Stimulated activated CD4-positive, alpha-beta T cell treated with anti-CD3 and anti-CD28 coated beads, Interleukin-1b, Interleukin-23, amount 100 ng/mL, for 24 hours (primary cell): ENCODE data around the gene KCNH8.

Experiments
- DNase-seq, 4 experiments: peaks; one replicate each; pipeline ENCODE4 v3.0.0-alpha.2; 2020; ENCODE audit warnings: low read depth in 4 of 4, low spot score in 1 of 4

KCNH8 gene

DNA sequence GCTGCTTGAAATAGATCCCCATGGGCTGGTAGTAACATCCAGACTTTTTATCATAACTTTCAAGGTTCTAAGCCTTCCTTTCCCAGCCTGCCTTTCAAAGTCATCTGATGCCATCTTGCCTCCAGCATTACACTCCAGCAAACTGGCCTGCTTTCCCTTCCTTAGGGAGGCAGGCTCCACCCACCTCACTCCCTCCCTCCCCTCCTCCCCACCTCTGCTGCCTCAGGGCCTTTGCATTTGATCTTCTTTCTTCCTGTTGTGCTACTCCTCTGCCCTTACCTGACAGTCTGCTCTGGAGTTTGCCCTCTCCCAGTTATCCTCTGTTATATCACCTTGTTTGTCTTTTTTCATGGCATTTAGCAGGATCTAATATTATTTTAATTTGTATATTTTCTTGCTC, 319.5 kb downstream of the KCNH8 start:
- no peak for DNase-seq

DNA sequence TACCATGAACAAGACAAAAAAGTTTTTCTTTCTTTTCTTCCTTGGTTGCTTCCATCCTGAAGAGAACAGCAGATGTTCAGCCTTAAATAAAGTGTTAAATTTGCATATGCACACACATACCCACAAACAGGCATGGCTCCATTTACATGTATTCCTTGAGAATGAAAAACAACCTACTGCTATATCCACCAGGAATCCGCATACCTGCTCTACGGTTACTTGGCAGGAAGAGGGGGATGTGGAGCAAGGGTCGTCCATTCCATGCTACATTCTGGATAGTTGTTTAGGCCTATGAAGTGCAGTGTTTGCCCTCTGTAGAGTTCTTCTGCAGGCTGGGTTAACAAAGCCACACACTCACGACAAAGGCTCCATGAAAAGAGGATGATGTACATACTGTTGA, 322.8 kb downstream of the KCNH8 start:
- no peak for DNase-seq

DNA sequence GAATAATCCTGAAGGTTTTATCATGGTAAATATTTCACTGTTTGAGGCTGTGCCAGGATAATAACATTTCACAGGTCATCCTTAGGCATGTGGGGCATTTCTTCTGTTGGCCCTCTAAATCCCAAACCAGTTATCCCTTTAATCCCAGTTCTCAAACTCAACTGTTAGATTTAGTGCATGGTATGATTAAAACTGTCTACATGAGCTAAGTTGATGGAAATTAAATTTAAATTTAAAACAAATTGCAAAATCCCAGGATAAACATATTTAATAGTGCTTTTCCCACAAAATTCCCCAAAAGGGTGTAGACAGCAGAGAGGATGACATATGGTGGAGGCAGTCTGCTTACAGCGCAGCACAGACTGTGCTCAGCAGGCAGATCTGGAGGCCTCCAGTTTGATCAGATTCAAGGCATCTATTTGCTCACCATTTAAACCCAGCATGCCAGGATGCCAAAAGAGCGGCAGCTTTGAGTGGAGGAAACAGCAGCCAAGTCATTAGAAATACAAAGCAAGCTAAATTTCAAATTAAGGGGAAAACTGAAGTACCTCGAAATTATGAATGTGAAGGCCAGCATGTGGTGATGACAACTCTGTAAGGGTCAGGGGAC, 325.8 kb downstream of the KCNH8 start:
- no peak for DNase-seq

DNA sequence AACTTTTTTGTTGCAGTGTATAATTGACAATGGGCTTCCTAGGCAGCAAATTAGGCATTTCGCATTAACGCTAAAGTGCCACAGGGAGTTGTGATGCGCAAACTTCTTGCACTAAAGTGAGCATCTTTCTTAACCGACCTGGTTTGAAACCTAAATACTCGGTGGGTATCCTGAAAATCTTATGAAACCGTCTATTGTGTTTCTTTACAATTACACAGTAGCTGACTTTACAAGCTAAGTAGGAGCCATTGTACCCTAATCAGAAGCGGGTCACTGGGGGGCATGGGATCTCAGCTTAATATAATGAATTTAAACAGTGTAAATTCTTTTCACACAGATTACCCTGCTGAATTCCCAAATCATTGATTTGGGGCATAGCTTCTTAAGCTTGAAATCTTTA, 328.0 kb downstream of the KCNH8 start:
- DNase-seq: no peak

DNA sequence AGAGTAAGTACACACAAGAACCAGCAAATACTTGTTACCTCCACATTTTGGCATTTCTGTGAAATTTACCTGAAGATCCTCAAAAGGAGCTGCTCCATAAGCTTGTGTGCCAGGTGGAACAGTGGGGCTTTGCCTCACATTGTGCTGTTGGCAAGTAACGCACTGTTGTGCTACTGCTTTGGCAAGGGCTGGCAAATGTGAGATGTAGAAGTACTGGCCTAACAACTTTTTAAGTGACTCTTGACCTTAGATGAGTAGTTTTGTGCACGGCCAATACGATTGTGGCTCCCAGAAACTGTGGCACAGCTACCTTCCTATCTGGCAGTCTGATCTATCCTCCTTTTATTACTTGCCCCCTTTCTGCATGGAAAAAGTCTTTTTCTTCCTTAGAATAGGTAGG, 337.0 kb downstream of the KCNH8 start:
- no peak for DNase-seq

- no peak for DNase-seq
Observed at GRCh38 chr3:19487386-19487785, 339.1 kb downstream of the KCNH8 start.

- no peak for DNase-seq
Observed at GRCh38 chr3:19488939-19489338, 340.6 kb downstream of the KCNH8 start.

- DNase-seq: no peak
Observed at GRCh38 chr3:19489936-19490335, 341.6 kb downstream of the KCNH8 start.

DNA sequence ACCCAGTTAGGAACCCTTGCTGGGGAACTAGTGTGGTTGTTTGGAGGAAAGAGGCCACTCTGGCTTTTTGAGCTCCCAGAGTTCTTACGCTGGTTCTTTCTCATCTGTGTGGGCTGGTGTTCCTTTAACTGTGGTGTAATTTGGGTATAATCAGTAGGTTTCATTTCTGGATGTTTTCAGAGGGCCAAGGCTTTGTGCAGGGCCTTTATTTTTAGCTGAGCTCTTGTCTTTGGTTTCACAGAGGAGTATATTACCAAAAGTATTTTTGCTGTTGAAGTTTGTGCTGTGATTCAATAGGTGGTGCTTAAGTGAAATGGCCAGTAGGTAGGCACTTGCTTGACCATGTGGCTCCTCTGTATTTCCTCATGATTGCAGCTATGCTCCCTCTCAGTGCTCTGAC, 357.9 kb downstream of the KCNH8 start:
- no peak for DNase-seq

DNA sequence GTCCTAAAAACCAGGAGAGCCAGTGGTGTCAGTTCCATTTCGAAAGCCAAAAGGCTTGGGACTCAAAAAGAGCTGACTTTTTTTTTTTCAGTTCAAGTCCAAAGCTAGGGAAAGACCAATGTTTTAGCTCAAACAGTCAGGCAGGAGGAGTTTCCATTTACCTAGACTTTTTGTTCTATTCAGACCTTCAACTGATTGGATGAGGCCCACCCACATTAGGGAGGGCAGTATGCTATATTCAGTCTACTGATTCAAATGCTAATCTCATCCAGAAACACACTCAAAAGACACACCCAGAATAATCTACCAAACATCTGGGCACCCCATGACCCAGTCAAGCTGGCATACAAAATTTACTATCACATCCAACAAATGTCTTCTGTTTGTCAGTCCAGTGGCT, 374.0 kb downstream of the KCNH8 start:
- no peak for DNase-seq

- no peak for DNase-seq
Observed at GRCh38 chr3:19526071-19526470, 377.8 kb downstream of the KCNH8 start.

DNA sequence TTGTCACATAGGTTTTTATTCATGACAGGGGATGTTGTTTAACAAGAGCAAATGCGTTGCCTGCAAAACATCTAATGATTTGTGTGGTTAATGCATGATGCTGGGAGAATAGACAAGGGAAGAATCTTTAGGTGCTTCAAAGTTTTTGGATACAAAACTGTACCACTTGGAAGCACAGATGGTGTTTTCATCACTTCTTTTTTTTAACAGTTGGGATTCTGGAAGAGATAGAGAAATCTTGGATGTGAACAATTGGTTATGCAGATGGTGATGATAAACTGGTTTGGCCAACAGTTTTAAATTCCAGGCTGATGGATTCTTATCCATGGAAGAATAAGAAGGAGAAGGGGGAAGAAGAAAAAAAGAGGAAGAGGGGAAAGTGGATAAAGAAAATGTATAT, 379.4 kb downstream of the KCNH8 start:
- DNase-seq: no peak

- no peak for DNase-seq
Observed at GRCh38 chr3:19531426-19531825, 383.1 kb downstream of the KCNH8 start.

DNA sequence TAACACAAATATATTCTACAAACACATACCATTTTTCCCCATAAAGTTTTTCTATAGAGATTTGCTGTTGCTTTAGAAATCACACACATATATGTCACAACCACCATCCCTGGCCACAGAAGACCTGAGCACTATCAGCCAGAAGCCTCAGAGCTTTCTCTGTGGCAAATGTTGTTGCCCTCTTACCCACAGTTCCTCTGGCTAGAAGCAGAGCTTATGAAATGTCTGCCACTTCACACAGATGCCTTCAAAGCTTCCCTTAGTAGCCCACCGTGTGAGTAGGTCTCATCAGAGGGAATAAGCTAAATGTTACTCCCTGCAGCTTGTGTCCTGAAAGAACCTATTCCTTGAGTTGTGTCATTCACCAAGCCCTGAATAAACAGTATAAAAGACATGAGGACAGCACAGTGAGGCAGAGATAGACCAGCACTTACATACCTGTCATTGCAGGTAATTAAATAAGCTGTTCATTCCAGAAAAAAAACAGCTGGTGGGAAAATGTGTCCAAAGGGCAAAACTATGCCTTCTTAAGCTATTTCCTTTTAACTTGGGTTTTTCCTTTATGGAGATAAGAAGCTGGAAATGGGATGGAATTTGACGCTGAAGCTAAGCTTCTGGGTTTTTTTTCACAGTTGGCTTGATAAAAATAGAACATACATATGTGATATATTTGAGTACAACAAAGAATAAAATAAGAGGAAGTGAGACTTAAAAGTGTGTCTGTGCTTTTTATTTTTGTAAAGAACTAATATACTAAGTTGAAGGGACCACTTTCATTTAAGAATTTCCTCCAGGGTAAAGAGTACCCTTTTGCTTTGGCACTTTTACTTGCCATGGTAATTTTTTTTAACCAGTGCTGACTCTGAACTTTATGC, 391.4 kb downstream of the KCNH8 start:
- no peak for DNase-seq

DNA sequence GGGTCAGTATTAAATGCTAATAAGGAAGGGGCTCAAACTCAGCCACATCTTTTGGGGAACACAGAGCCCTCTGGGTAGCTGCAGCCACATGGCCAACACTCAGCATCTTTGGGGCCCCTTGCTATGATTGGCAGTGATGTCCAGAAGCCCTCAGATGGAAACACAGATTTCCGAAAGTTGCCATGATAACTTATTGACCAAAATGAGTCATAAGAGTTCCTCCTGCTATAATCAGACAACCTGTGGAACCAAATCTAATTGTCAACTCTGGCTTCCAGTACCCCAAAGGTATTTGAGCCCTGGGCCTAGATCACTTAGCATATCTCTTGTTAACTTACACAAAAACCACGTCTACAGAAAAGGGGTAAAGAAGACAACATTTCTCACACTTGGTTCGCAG, 392.2 kb downstream of the KCNH8 start:
- DNase-seq: no peak

- no peak for DNase-seq
Observed at GRCh38 chr3:19541284-19541683, 393.0 kb downstream of the KCNH8 start.

GRCh38 chr3:19543212-19543841, 395.0 kb downstream of the KCNH8 start:
- no peak for DNase-seq

GRCh38 chr3:19547665-19548464, 399.6 kb downstream of the KCNH8 start:
- no peak for DNase-seq

DNA sequence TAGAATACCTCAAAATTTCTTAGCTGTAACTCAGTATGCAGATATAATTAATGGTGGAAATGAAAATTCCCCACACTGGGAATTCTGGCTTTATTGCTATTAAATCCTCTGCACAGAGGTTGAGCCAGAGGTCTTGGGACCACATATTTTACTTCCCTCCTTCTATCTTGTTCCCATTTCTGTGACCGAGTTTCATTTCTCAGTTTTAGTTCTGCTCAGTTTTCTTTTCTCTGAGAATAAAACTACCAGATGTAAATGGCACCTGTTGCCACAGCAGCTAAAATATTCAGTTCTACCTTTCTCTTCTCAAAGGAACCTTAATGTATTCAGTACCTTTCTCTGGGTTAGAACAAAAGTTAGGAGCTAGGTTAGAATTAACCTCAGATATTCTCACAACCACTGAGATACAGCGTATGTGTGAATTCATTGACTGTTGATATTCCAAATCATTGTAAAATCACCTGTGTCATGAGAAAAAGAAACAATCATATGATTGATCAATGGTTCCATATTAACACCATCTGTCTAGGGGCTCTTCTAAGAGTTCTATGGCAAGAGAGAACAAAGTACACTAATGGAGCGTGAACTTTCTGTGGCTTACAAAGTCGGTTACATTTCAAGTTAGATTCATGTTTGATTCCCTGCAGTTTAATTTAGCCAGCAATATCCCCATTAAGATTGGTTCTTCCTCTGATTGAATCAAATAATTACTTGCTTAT, 411.6 kb downstream of the KCNH8 start:
- DNase-seq: no peak

DNA sequence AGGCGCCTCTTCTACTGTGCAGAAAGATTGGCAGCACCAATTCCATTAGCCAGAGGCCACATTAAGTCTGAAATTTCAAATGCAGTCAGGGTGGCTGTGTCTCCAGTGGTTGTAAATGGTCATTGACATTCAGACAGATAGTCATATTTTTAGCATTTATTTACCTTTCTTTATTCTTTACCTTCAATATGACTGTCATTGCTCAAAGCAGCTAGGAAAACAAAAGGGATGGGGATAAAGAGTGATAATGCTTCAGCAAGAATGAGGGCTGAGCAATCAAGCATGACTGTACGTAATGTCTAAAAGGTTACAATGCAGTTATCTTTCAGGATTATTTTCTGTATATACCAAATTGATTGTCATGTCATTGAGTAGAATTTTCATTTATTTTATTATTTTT, 425.3 kb downstream of the KCNH8 start:
- no peak for DNase-seq

DNA sequence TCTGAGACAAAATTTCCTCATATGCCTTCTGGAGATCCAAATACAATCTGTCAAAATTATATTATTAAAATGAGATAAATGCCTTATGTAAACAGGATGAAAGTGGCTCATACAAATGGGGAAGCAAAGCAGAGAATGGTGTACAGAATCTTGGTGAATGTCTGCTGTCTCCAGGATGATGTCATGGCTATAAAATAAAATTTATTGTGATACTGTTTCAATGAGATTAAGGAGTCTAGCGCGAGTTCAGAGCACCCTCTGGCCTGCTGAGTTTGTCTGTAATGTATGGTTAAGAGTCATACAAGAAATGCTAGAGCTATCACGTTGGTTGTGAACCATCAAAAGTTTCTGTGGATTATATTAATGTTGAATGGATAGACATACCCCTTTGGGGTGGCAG, 426.0 kb downstream of the KCNH8 start:
- no peak for DNase-seq
